Hepatocyte (in vitro differentiated cells): Measurements from ENCODE around the gene GAS2L1.

Experiments
- CTCF ChIP-seq: fragments of 200-600 bp; sonication (generic); IDR thresholded peaks from 2 replicates; pipeline ENCODE4 v1.5.1; 2016; ENCODE audit warnings: antibody characterized with exemption, mild to moderate bottlenecking; ENCODE audit not compliant: poor library complexity
- EZH2 ChIP-seq: fragments of 200-600 bp; sonication (generic); IDR thresholded peaks from 2 replicates; pipeline ENCODE4 v1.6.1; 2016; ENCODE audit warnings: antibody characterized with exemption, mild to moderate bottlenecking, borderline replicate concordance
- EZH2phosphoT487 ChIP-seq: fragments of 200-600 bp; sonication (generic); IDR thresholded peaks from one replicate; pipeline ENCODE4 v1.6.1; 2018; ENCODE audit warnings: antibody characterized with exemption, mild to moderate bottlenecking, low read depth, moderate library complexity; ENCODE audit not compliant: unreplicated experiment, severe bottlenecking

GRCh38 chr22:29307596-29308147 lies 1.2 kb downstream of the GAS2L1 start:
- no peak for TF ChIP-seq CTCF
- TF ChIP-seq EZH2, result no peak
- no peak for TF ChIP-seq EZH2phosphoT487
